Measurements from ENCODE around the gene AUTS2.

DNA sequence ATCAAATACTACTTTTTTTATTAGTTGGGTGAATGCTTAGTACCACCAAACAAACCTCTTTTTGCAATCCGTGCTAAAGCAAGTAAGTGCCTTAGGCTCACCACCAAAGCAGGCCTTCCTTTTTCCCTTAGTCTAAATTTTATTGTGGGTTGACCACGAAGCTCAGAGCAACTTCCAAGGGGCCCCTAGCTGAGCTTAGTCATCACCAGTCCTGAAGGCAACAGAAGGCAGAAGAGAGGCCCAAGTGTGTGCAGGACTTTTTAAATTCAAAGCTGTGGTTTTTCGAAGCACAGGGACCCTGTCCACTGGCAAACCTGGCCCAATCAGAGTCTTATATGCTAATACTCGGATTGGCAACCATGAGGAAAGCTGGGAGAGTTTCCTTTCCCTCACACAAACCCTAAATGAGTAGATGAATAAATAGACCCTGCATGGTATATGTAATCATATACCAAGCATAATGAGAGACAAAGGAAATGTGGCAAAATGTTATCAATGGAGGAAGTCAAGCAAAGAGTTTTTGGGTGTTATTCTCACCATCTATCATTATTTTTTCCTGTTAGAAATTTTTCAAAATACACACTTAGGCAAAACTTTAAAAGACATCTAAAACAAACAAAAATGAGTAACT is 1080.5 kb downstream of the AUTS2 start:
- TF ChIP-seq, protein P1, sequence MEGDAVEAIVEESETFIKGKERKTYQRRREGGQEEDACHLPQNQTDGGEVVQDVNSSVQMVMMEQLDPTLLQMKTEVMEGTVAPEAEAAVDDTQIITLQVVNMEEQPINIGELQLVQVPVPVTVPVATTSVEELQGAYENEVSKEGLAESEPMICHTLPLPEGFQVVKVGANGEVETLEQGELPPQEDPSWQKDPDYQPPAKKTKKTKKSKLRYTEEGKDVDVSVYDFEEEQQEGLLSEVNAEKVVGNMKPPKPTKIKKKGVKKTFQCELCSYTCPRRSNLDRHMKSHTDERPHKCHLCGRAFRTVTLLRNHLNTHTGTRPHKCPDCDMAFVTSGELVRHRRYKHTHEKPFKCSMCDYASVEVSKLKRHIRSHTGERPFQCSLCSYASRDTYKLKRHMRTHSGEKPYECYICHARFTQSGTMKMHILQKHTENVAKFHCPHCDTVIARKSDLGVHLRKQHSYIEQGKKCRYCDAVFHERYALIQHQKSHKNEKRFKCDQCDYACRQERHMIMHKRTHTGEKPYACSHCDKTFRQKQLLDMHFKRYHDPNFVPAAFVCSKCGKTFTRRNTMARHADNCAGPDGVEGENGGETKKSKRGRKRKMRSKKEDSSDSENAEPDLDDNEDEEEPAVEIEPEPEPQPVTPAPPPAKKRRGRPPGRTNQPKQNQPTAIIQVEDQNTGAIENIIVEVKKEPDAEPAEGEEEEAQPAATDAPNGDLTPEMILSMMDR (IDR thresholded peaks at IDR 0.05), result no peak
- TF ChIP-seq POLR2A (IDR thresholded peaks at IDR 0.05) (no peak), POLR2AphosphoS5 (IDR thresholded peaks at IDR 0.05) (no peak), EP300 (IDR thresholded peaks at IDR 0.05) (no peak)
